GM10248 (cell line): Measurements from ENCODE around the gene RHOBTB1.

Experiments used
- CTCF ChIA-PET: fragments of 300-600 bp; sonication (Branson Sonifier 250); formaldehyde crosslinking; extraction: SDS; loops from one replicate; lab custom pipeline; 2021; ENCODE audit warnings: antibody characterized with exemption; lab: Yijun Ruan, JAX
- POLR2A ChIA-PET: fragments of 350-650 bp; sonication (Branson Sonifier 250); formaldehyde crosslinking; extraction: SDS; loops from one replicate; lab custom pipeline; 2020; ENCODE audit warnings: antibody characterized with exemption; lab: Yijun Ruan, JAX
- DNase-seq: peaks from one replicate; pipeline ENCODE4 v3.0.0; 2012; ENCODE audit errors: extremely low spot score
- TF ChIP-seq, protein P1 (sequence below): IDR thresholded peaks from 2 replicates; pipeline ENCODE4 v1.5.1; 2012; ENCODE audit warnings: mild to moderate bottlenecking, low read depth; ENCODE audit errors: extremely low read depth, missing control alignments, control extremely low read depth

The RHOBTB1 gene

DNA sequence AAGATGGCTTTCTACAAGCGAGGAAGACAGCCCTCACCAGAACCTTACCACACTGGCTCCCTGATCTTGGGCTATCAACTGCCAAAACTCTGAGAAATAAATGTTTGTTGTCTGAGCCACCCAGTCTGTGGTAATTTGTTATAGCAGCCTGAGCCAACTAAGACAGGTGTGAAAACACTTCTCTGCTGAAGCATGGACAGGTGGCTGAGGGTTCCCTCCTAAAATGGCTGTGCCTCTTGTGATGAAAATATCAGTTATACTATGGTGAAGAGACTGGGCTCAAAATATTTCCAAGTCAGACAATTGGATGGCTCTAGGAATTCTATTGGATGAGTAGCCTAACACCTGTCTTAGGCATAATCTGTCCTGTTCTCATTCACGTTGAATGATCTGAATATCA lies 87.6 kb downstream of the RHOBTB1 start:
- ChIA-PET POLR2A (no interaction called here), CTCF (no interaction called here)
- TF ChIP-seq, protein P1, sequence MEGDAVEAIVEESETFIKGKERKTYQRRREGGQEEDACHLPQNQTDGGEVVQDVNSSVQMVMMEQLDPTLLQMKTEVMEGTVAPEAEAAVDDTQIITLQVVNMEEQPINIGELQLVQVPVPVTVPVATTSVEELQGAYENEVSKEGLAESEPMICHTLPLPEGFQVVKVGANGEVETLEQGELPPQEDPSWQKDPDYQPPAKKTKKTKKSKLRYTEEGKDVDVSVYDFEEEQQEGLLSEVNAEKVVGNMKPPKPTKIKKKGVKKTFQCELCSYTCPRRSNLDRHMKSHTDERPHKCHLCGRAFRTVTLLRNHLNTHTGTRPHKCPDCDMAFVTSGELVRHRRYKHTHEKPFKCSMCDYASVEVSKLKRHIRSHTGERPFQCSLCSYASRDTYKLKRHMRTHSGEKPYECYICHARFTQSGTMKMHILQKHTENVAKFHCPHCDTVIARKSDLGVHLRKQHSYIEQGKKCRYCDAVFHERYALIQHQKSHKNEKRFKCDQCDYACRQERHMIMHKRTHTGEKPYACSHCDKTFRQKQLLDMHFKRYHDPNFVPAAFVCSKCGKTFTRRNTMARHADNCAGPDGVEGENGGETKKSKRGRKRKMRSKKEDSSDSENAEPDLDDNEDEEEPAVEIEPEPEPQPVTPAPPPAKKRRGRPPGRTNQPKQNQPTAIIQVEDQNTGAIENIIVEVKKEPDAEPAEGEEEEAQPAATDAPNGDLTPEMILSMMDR: no peak
- no peak for DNase-seq

DNA sequence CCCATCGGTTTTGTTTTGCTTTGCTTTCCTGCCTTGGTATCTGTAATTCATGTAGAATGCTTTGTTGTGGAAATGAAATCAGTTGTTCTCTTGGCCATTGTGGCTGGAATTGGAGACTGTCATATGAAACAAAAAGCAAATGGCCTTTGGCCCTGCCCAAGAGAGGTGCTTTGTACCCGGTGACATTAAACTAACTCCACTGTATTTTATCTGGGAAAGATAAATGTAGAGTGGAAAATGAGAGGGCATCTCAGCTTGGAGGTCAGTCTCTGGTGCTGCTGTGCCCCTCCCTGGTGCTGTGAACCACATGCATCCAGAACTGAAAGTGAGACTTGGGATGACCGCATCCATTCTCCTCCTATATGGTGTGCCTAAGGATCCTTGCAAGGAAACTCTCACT lies 90.3 kb downstream of the RHOBTB1 start:
- TF ChIP-seq, protein P1: no peak
- ChIA-PET CTCF (no interaction called here), POLR2A (no interaction called here)
- DNase-seq: no peak

DNA sequence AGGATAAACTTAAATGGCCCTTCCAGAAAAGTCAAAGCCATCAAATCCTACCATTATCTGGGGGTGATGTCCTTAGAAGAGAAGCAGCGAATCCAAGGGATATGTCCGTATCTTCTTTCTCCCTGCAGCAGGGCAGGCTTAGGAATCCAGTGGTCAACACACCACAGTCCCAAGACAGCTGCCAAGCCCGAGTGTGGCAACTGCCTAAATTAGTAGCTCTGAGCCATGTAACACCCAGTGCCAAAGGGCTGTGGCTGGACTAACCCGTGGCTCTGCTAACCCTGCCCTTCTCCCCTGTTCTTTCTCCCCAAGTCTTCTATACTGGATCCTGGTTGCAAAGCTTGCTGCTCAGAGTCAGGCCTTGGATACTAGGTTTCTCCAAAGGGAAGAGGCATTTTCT lies 90.9 kb downstream of the RHOBTB1 start:
- no peak for DNase-seq
- TF ChIP-seq, protein P1: no peak
- ChIA-PET CTCF (no interaction called here), POLR2A (no interaction called here)

DNA sequence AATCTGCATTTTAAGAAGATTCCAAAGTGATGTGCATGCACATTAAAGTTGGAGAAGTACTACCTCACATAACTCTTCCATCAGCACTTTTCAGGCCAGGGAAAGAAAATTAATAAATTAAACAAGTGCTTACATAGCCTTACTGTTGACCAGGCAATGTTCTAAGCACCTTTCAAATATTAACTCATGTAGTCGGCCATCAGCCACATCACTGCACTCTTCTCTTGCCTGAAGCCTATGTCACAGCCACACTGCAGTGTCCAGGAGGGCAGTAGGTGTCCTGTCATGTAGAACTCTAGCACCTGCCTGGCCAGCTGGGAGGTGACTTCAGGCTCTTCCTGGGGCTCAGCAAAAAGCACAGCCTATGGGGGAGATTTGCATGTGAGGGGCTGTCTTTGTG lies 94.2 kb downstream of the RHOBTB1 start:
- CTCF ChIA-PET: no interaction called here
- POLR2A ChIA-PET: no interaction called here
- no peak for DNase-seq
- TF ChIP-seq, protein P1: no peak

DNA sequence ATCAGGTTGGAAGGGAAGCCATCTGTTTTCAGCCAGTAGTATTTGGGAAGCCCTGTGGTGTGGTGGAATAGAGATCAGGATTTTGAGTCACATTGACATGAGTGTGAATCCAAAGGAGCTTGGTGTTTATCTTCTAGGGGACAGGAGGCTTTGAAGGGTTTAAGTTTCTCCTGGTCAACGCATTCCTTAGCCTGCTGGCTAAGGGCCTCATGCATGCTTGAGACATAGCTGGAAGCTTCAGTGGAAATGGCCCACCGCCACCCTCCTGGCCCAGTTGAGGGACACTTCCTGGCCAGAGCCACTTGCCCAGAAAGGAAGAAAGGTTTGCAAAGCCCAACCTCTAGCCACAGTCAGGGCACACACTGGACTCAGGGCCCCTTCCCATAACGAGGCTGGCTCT lies 94.8 kb downstream of the RHOBTB1 start:
- TF ChIP-seq, protein P1: no peak
- ChIA-PET POLR2A (no interaction called here), CTCF (no interaction called here)
- DNase-seq: no peak

DNA sequence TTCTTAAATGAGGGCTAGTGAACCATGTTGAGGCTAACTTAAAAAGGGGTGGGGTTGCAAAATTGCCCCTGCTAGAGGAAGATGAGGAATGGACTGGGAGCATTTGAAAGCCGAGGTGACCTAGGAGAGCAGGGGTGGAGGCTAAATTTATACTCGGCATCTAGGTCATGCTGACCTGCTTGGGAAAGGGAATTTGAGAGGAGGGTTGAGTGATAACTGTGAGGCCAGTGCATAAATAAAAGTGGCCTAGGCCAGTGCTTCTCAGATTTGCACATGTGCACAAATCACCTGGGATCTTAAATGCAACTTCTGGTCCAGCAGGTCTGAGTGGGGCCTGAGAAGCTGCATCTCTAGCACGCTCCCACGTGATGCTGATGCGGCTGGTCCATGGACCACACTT lies 95.3 kb downstream of the RHOBTB1 start:
- POLR2A ChIA-PET: no interaction called here
- CTCF ChIA-PET: no interaction called here
- TF ChIP-seq, protein P1: no peak
- DNase-seq: no peak

DNA sequence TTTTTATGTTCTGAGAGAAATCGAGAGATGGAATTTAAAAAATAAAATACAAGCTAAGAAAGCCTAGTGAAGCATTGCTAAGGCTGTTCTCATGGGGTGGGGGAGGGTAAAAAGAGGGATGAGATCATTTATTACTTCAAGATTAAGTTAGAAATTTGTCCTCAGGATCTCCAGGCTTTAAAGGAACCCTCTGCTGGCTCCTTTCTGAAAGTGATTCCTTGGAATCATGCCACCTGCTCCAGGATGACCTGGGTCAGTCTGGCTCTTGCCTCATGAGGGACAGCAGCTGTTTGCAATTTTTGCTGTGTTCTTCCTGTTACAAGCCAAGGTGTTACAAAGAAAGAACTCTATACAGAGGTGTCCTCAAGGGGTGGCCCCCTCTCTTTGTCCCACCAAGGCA lies 95.9 kb downstream of the RHOBTB1 start:
- TF ChIP-seq, protein P1: no peak
- CTCF ChIA-PET: no interaction called here

More for the DNA sequence above, 95.9 kb downstream of the RHOBTB1 start:
- no peak for DNase-seq
- POLR2A ChIA-PET: no interaction called here
